RWPE2 (cell line): Measurements from ENCODE around the gene FXYD6.

Experiments
- ATAC-seq: fragments of 200-7000 bp; cut with Tn5 transposase; 3 replicates; pipeline ENCODE4 v1.9.1; 2021; ENCODE audit warnings: low read depth
- DNase-seq: peaks from one replicate; pipeline ENCODE4 v3.0.0-alpha.2; 2020; ENCODE audit warnings: low spot score
- H3K27ac ChIP-seq: fragments of 450-650 bp; 2 replicates; pipeline ENCODE4 v1.5.1; 2017; ENCODE audit warnings: mild to moderate bottlenecking; ENCODE audit not compliant: poor library complexity, severe bottlenecking
- H3K27me3 ChIP-seq: fragments of 250-450 bp; sonication (Bioruptor Pico); 2 replicates; pipeline ENCODE4 v1.5.1; 2021; ENCODE audit warnings: mild to moderate bottlenecking, moderate library complexity; ENCODE audit not compliant: insufficient read depth, poor library complexity, severe bottlenecking
- H3K36me3 ChIP-seq: fragments of 250-450 bp; sonication (Bioruptor Pico); 2 replicates; pipeline ENCODE4 v1.5.1; 2020; ENCODE audit warnings: low read depth, mild to moderate bottlenecking, moderate library complexity
- H3K4me1 ChIP-seq: fragments of 250-450 bp; sonication (Bioruptor Pico); 2 replicates; pipeline ENCODE4 v1.5.1; 2021; ENCODE audit warnings: mild to moderate bottlenecking, moderate library complexity; ENCODE audit not compliant: insufficient read depth, poor library complexity, severe bottlenecking
- H3K4me3 ChIP-seq: fragments of 250-450 bp; sonication (Bioruptor Pico); 2 replicates; pipeline ENCODE4 v1.5.1; 2021; ENCODE audit warnings: mild to moderate bottlenecking, moderate library complexity; ENCODE audit not compliant: severe bottlenecking
- H3K9me3 ChIP-seq: fragments of 250-450 bp; sonication (Bioruptor Pico); 2 replicates; pipeline ENCODE4 v1.5.1; 2021; ENCODE audit warnings: mild to moderate bottlenecking, moderate library complexity; ENCODE audit not compliant: severe bottlenecking
- TF ChIP-seq, protein P1 (sequence below): fragments of 450-650 bp; IDR thresholded peaks from one replicate; pipeline ENCODE4 v1.5.1; 2017; ENCODE audit warnings: mild to moderate bottlenecking, moderate library complexity; ENCODE audit not compliant: poor library complexity, severe bottlenecking

Gene FXYD6

DNA sequence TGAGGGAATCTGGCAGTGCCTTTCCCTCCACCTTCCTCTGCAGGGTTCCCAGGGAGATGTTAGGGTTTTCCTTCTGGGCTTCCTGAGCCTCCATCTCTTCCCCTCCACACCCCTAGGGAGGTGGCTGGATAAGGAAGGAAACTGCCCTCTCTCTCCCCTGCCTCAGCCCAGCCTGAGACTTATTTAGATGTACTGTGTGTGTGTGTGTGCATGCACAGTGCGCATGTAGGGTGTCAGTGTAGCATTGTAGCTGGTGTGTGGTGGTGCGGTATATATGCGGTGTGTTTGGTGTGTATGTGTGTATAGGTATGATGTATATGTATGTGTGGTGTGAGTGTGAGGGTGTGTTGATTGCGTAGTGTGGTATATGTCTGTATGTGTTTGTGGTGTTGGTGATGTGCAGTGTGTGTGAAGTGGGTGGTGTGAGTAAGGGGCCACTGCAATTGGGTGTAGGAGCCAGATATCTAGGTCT is 1.5 kb downstream of the FXYD6 start:
- H3K36me3 ChIP-seq: no peaks in the 10 kb centered on the region
- H3K9me3 ChIP-seq: no peaks in the 10 kb centered on the region
- H3K27ac ChIP-seq: no peak overlapping the region
- TF ChIP-seq, protein P1, sequence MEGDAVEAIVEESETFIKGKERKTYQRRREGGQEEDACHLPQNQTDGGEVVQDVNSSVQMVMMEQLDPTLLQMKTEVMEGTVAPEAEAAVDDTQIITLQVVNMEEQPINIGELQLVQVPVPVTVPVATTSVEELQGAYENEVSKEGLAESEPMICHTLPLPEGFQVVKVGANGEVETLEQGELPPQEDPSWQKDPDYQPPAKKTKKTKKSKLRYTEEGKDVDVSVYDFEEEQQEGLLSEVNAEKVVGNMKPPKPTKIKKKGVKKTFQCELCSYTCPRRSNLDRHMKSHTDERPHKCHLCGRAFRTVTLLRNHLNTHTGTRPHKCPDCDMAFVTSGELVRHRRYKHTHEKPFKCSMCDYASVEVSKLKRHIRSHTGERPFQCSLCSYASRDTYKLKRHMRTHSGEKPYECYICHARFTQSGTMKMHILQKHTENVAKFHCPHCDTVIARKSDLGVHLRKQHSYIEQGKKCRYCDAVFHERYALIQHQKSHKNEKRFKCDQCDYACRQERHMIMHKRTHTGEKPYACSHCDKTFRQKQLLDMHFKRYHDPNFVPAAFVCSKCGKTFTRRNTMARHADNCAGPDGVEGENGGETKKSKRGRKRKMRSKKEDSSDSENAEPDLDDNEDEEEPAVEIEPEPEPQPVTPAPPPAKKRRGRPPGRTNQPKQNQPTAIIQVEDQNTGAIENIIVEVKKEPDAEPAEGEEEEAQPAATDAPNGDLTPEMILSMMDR: no peak
- H3K27me3 ChIP-seq: peaks cover 53% of the 10 kb centered on the region
- DNase-seq: no peak
- no peak for ATAC-seq
- no peak overlapping the region for H3K4me3 ChIP-seq
- no peaks in the 10 kb centered on the region for H3K4me1 ChIP-seq

DNA sequence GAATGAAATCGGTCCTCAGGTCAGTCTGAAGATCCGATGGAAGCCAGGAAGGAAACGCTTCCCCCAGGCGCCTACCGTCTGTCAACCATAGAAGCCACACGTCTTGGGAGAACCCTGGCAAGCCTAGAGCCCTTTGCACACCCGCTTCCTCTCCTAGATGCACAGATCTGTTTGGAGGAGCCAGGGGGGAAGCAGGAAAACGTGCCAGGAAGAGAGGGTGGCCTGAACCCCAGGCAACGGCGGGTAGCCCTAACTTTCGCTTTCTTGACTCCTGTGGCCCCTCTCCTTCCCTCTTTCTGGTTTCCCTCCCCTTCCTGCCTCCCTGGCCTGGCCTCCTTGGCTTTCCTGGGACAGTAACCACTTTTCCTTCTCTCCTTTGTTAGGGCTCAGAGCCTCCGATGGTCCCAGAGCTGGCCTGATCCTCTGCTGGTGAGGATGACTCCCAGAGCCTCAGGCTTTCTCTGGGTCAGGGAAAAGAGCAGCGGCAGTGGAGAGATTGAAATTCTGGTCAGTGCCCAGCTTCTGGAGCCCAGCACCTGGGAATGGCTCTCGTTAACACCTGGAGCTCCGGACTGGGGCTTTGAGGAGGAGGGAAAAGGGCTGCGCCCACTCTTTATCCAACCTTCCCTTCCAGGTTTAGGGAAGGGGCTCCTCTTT is 2.1 kb downstream of the FXYD6 start:
- Histone ChIP-seq H3K36me3 (no peaks in the 10 kb centered on the region), H3K27me3 (peaks cover 53% of the 10 kb centered on the region), H3K9me3 (no peaks in the 10 kb centered on the region), H3K4me1 (no peaks in the 10 kb centered on the region), H3K4me3 (no peak overlapping the region), H3K27ac (no peak overlapping the region)
- ATAC-seq (no peak), DNase-seq (no peak)
- TF ChIP-seq, protein P1: no peak

DNA sequence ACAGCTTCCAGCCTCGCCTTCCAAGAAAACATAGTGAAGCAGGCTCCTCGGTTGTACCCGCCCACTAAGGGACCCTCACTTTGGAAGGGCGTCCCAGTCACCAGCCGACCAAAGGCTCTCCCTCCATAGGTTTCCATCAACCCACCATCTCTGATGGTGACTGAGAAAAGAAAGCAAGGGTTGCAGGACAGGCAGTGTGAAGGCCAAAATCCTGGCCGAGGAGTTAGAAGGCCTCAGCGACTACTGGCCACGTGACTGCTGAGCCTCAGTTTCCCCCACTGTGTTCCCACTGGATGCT is 2.7 kb downstream of the FXYD6 start:
- H3K27me3 ChIP-seq: peaks cover 53% of the 10 kb centered on the region
- no peak overlapping the region for H3K27ac ChIP-seq
- no peak overlapping the region for H3K4me3 ChIP-seq
- no peak for ATAC-seq
- no peaks in the 10 kb centered on the region for H3K36me3 ChIP-seq
- TF ChIP-seq, protein P1: no peak
- no peaks in the 10 kb centered on the region for H3K9me3 ChIP-seq
- DNase-seq: no peak
- H3K4me1 ChIP-seq: no peaks in the 10 kb centered on the region

DNA sequence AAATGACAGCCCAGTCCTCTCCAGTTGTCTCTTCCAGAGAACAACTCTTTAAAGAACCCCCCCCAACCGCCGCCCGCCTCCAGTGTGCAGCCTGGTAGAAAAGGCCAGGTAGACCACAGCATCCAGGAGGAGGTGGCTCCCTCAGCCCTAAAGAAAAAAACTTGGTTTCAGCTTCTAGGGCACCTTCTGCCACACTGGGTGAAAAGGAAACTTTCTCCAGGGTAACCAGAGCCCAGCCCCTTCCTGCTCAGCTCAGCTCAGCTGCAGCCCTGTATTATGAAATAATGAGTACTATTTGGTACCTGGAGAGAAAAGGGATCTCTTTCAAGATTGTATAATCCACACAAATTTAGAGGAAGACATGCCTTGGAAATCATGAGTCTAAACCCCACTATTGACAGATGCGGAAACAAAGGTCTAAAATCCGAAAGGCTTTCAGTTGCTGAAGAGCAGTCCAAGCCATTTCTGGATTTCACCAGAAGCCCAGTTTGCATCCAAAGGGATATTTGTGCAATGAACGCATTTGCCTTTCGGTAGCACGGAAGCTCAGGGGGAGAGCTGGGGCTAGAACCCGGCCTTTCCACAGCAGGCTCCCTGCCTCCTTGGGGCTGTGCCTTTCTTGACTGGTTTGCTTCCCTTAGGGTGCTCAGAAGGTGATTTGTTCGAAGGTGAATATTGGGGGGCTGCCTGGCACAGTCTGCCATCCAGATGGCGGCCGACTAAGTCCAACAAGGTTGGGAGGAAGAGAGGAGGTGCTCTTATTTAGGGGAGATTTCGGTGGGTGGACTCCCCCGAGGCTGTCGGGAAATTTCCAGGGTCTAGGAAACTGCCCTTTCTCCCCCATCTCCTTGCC is 3.3 kb downstream of the FXYD6 start:
- DNase-seq: no peak
- TF ChIP-seq, protein P1: no peak
- ATAC-seq: no peak
- peaks cover 51% of the 10 kb centered on the region for H3K27me3 ChIP-seq
- no peaks in the 10 kb centered on the region for H3K4me1 ChIP-seq
- H3K4me3 ChIP-seq: no peak overlapping the region
- no peaks in the 10 kb centered on the region for H3K9me3 ChIP-seq
- H3K27ac ChIP-seq: no peak overlapping the region
- no peaks in the 10 kb centered on the region for H3K36me3 ChIP-seq

DNA sequence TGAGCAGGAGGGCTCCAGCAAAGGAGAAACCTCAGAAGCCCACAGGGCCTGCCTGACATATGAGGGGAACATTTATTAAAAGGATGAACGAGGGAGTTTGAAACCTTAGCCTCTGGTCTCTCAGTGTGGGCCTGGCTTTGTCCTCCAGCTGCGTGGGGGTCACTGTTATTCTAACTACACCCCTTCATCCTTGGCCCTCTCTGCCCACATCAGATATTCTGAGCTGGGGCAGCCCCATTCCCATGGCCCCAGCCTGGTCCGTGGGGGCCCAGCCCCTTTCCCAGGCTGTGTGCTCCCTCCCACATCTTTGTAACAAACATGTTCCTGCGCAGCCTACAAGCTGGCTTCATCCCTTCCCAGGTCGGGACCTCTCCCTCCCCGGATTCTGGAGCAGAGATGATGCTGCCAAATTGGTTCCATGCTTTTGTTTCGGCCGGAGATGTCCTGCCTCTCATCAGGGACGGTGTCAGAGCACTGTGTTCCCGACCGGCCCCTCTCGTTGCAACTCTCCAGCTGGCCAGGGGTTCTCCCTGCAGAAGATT is 4.0 kb downstream of the FXYD6 start:
- TF ChIP-seq, protein P1: no peak
- H3K4me3 ChIP-seq: no peak overlapping the region
- H3K4me1 ChIP-seq: no peaks in the 10 kb centered on the region

More for the DNA sequence above, 4.0 kb downstream of the FXYD6 start:
- Histone ChIP-seq H3K27me3 (peaks cover 44% of the 10 kb centered on the region), H3K27ac (no peak overlapping the region), H3K9me3 (no peaks in the 10 kb centered on the region), H3K36me3 (no peaks in the 10 kb centered on the region)
- DNase-seq (no peak), ATAC-seq (no peak)
